Measurements from ENCODE around the gene EIPR1.

The EIPR1 gene

GRCh38 chr2:3170792-3171455, 206.7 kb downstream of the EIPR1 start:
- Histone ChIP-seq H3K36me3 (ENCODE audit: control insufficient read depth, insufficient read depth, low read length) (0 out of 2 replicates have a peak, but pooled peaks cover 5% of the 10 kb centered on the region), H3K9ac (ENCODE audit: low read length) (no peak overlapping the region), H3K27me3 (ENCODE audit: control insufficient read depth, insufficient read depth, low read length) (no peaks in the 10 kb centered on the region), H3K4me3 (ENCODE audit: low read depth, low read length) (no peak overlapping the region), H3K9me3 (ENCODE audit: control insufficient read depth, insufficient read depth, low read depth, low read length) (no peaks in the 10 kb centered on the region), H3K4me1 (ENCODE audit: control insufficient read depth, insufficient read depth, low read length) (peaks cover 17% of the 10 kb centered on the region; the same call in 1 of the 2 replicates), H3K27ac (ENCODE audit: low read depth, low read length) (no peak overlapping the region)

- H3K27me3 ChIP-seq (ENCODE audit: control insufficient read depth, insufficient read depth, low read length), result no peaks in the 10 kb centered on the region
- H3K4me1 ChIP-seq (ENCODE audit: control insufficient read depth, insufficient read depth, low read length), result peaks cover 17% of the 10 kb centered on the region; the same call in 1 of the 2 replicates
- 0 out of 2 replicates have a peak, but pooled peaks cover 5% of the 10 kb centered on the region for H3K36me3 ChIP-seq (ENCODE audit: control insufficient read depth, insufficient read depth, low read length)
- H3K9me3 ChIP-seq (ENCODE audit: control insufficient read depth, insufficient read depth, low read depth, low read length), result peaks cover 10% of the 10 kb centered on the region; the same call in 1 of the 2 replicates
- H3K9ac ChIP-seq (ENCODE audit: low read length), result peak overlapping the region; percentile 21
- peak overlapping the region; percentile 24; the same call in 1 of the 2 replicates for H3K4me3 ChIP-seq (ENCODE audit: low read depth, low read length)
- H3K27ac ChIP-seq (ENCODE audit: low read depth, low read length), result no peak overlapping the region; the same call in 1 of the 2 replicates
Observed at GRCh38 chr2:3169106-3169870, 208.3 kb downstream of the EIPR1 start.

- H3K27ac ChIP-seq (ENCODE audit: low read depth, low read length), result no peak overlapping the region; the same call in 1 of the 2 replicates
- H3K4me3 ChIP-seq (ENCODE audit: low read depth, low read length), result peak overlapping the region; percentile 24; the same call in 1 of the 2 replicates
- H3K4me1 ChIP-seq (ENCODE audit: control insufficient read depth, insufficient read depth, low read length), result peaks cover 17% of the 10 kb centered on the region; the same call in 1 of the 2 replicates
- 0 out of 2 replicates have a peak, but pooled peaks cover 5% of the 10 kb centered on the region for H3K36me3 ChIP-seq (ENCODE audit: control insufficient read depth, insufficient read depth, low read length)
- H3K27me3 ChIP-seq (ENCODE audit: control insufficient read depth, insufficient read depth, low read length), result no peaks in the 10 kb centered on the region
- H3K9ac ChIP-seq (ENCODE audit: low read length), result peak overlapping the region; percentile 53
- peaks cover 17% of the 10 kb centered on the region for H3K9me3 ChIP-seq (ENCODE audit: control insufficient read depth, insufficient read depth, low read depth, low read length)
Observed at GRCh38 chr2:3168230-3168891, 209.3 kb downstream of the EIPR1 start.

GRCh38 chr2:3163401-3163800, 214.2 kb downstream of the EIPR1 start:
- H3K4me3 ChIP-seq (ENCODE audit: low read depth, low read length), result no peak overlapping the region
- no peaks in the 10 kb centered on the region for H3K27me3 ChIP-seq (ENCODE audit: control insufficient read depth, insufficient read depth, low read length)
- no peak overlapping the region for H3K27ac ChIP-seq (ENCODE audit: low read depth, low read length)
- H3K36me3 ChIP-seq (ENCODE audit: control insufficient read depth, insufficient read depth, low read length), result no peaks in the 10 kb centered on the region
- H3K9me3 ChIP-seq (ENCODE audit: control insufficient read depth, insufficient read depth, low read depth, low read length), result peaks cover 40% of the 10 kb centered on the region
- peaks cover 5% of the 10 kb centered on the region; the same call in 1 of the 2 replicates for H3K4me1 ChIP-seq (ENCODE audit: control insufficient read depth, insufficient read depth, low read length)
- no peak overlapping the region for H3K9ac ChIP-seq (ENCODE audit: low read length)

GRCh38 chr2:3162442-3163077, 215.1 kb downstream of the EIPR1 start:
- H3K27me3 ChIP-seq (ENCODE audit: control insufficient read depth, insufficient read depth, low read length), result no peaks in the 10 kb centered on the region
- H3K27ac ChIP-seq (ENCODE audit: low read depth, low read length), result no peak overlapping the region
- no peaks in the 10 kb centered on the region for H3K4me1 ChIP-seq (ENCODE audit: control insufficient read depth, insufficient read depth, low read length)
- no peak overlapping the region for H3K9ac ChIP-seq (ENCODE audit: low read length)
- H3K4me3 ChIP-seq (ENCODE audit: low read depth, low read length), result no peak overlapping the region
- peaks cover 40% of the 10 kb centered on the region for H3K9me3 ChIP-seq (ENCODE audit: control insufficient read depth, insufficient read depth, low read depth, low read length)
- no peaks in the 10 kb centered on the region for H3K36me3 ChIP-seq (ENCODE audit: control insufficient read depth, insufficient read depth, low read length)

- peaks cover 40% of the 10 kb centered on the region for H3K9me3 ChIP-seq (ENCODE audit: control insufficient read depth, insufficient read depth, low read depth, low read length)
- H3K27me3 ChIP-seq (ENCODE audit: control insufficient read depth, insufficient read depth, low read length), result no peaks in the 10 kb centered on the region
- no peak overlapping the region for H3K4me3 ChIP-seq (ENCODE audit: low read depth, low read length)
- no peaks in the 10 kb centered on the region for H3K36me3 ChIP-seq (ENCODE audit: control insufficient read depth, insufficient read depth, low read length)
- H3K9ac ChIP-seq (ENCODE audit: low read length), result no peak overlapping the region
- no peaks in the 10 kb centered on the region for H3K4me1 ChIP-seq (ENCODE audit: control insufficient read depth, insufficient read depth, low read length)
- H3K27ac ChIP-seq (ENCODE audit: low read depth, low read length), result no peak overlapping the region
Observed at GRCh38 chr2:3160751-3161330, 216.8 kb downstream of the EIPR1 start.

- H3K4me1 ChIP-seq (ENCODE audit: control insufficient read depth, insufficient read depth, low read length), result no peaks in the 10 kb centered on the region
Observed at GRCh38 chr2:3159782-3160545, 217.7 kb downstream of the EIPR1 start.

GRCh38 chr2:3154700-3155099, 222.9 kb downstream of the EIPR1 start:
- H3K4me3 ChIP-seq (ENCODE audit: low read depth, low read length), result no peak overlapping the region

More at GRCh38 chr2:3159782-3160545, 217.7 kb downstream of the EIPR1 start:
- H3K9me3 ChIP-seq (ENCODE audit: control insufficient read depth, insufficient read depth, low read depth, low read length), result peaks cover 35% of the 10 kb centered on the region
- no peaks in the 10 kb centered on the region for H3K27me3 ChIP-seq (ENCODE audit: control insufficient read depth, insufficient read depth, low read length)
- no peaks in the 10 kb centered on the region for H3K36me3 ChIP-seq (ENCODE audit: control insufficient read depth, insufficient read depth, low read length)
- no peak overlapping the region for H3K9ac ChIP-seq (ENCODE audit: low read length)
- no peak overlapping the region for H3K27ac ChIP-seq (ENCODE audit: low read depth, low read length)
- no peak overlapping the region for H3K4me3 ChIP-seq (ENCODE audit: low read depth, low read length)

GRCh38 chr2:3154146-3154545, 223.5 kb downstream of the EIPR1 start:
- H3K9me3 ChIP-seq (ENCODE audit: control insufficient read depth, insufficient read depth, low read depth, low read length), result no peaks in the 10 kb centered on the region
- no peak overlapping the region for H3K9ac ChIP-seq (ENCODE audit: low read length)
- no peak overlapping the region for H3K27ac ChIP-seq (ENCODE audit: low read depth, low read length)
- H3K4me3 ChIP-seq (ENCODE audit: low read depth, low read length), result no peak overlapping the region
- no peaks in the 10 kb centered on the region; the same call in 1 of the 2 replicates for H3K4me1 ChIP-seq (ENCODE audit: control insufficient read depth, insufficient read depth, low read length)
- no peaks in the 10 kb centered on the region for H3K27me3 ChIP-seq (ENCODE audit: control insufficient read depth, insufficient read depth, low read length)
- H3K36me3 ChIP-seq (ENCODE audit: control insufficient read depth, insufficient read depth, low read length), result no peaks in the 10 kb centered on the region

More at GRCh38 chr2:3154700-3155099, 222.9 kb downstream of the EIPR1 start:
- Histone ChIP-seq H3K9ac (ENCODE audit: low read length) (no peak overlapping the region), H3K4me1 (ENCODE audit: control insufficient read depth, insufficient read depth, low read length) (no peaks in the 10 kb centered on the region; the same call in 1 of the 2 replicates), H3K9me3 (ENCODE audit: control insufficient read depth, insufficient read depth, low read depth, low read length) (no peaks in the 10 kb centered on the region), H3K27me3 (ENCODE audit: control insufficient read depth, insufficient read depth, low read length) (no peaks in the 10 kb centered on the region), H3K27ac (ENCODE audit: low read depth, low read length) (no peak overlapping the region), H3K36me3 (ENCODE audit: control insufficient read depth, insufficient read depth, low read length) (no peaks in the 10 kb centered on the region)
